Measurements from ENCODE around the gene RREB1. TPM values are rescaled to one million over a fixed set of nuclear protein-coding genes. Genes with fewer than 3 reads are reported as not detected.

Gene RREB1
- total RNA-seq, 1 experiment from 2014 or later: 35.8 TPM

GRCh38 chr6:7243179-7243981 is 135.6 kb downstream of the RREB1 start:
- Mint-ChIP-seq H3K9me3 (no peaks in the 10 kb centered on the region), H3K4me1 (peaks cover 36 to 40% of the 10 kb centered on the region in 2 experiments), H3K27ac (peak overlapping the region; percentile 1 to 96 (median 93); a peak in 6 of 7 replicates), H3K27me3 (ENCODE audit: low read depth) (no peaks in the 10 kb centered on the region), H3K36me3 (ENCODE audit: insufficient read depth in 1 of 3, low read depth in 3 of 3) (peaks cover 4 to 10% (median 7%) of the 10 kb centered on the region in 3 experiments; a peak in 6 of 7 replicates), H3K4me3 (peak overlapping the region in 1 of 2 experiments; percentile 61; a peak in 3 of 5 replicates)
- Histone ChIP-seq H3K23me2 (ENCODE audit: insufficient read length, low read depth, low read length, poor library complexity, severe bottlenecking) (no peaks in the 10 kb centered on the region), H2BK120ac (ENCODE audit: low read depth, low read length, poor library complexity, severe bottlenecking) (no peak overlapping the region), H3K18ac (ENCODE audit: insufficient read length, low read depth, low read length) (no peak overlapping the region), H3K27ac (ENCODE audit: insufficient read length, low read depth, low read length) (no peak overlapping the region), H3K9me3 (ENCODE audit: control insufficient read depth, low read depth, low read length) (no peaks in the 10 kb centered on the region), H3K27me3 (ENCODE audit: insufficient read depth, low read length) (no peaks in the 10 kb centered on the region), H3K4me2 (ENCODE audit: insufficient read depth, insufficient read length, low read length) (no peak overlapping the region), H2BK20ac (ENCODE audit: low read depth, low read length, poor library complexity, severe bottlenecking) (no peak overlapping the region), H3K4ac (ENCODE audit: low read depth, low read length) (no peak overlapping the region), H2BK15ac (ENCODE audit: low read depth, low read length) (no peak overlapping the region), H3T11ph (ENCODE audit: low read length) (no peak overlapping the region), H4K91ac (ENCODE audit: insufficient read length, low read depth, low read length) (no peak overlapping the region), H3K79me1 (ENCODE audit: insufficient read depth, low read depth, low read length, poor library complexity, severe bottlenecking) (no peaks in the 10 kb centered on the region), H3K79me2 (ENCODE audit: insufficient read depth, low read length) (no peaks in the 10 kb centered on the region), H2AK5ac (ENCODE audit: insufficient read length, low read length) (no peak overlapping the region), H4K8ac (replicated peaks; ENCODE audit: insufficient read length, low read depth, low read length) (no peak overlapping the region), H3K14ac (ENCODE audit: insufficient read depth, low read length) (no peak overlapping the region), H2BK12ac (ENCODE audit: insufficient read length, low read depth, low read length) (no peak overlapping the region), H3K56ac (ENCODE audit: insufficient read length, low read depth, low read length) (no peak overlapping the region), H2BK5ac (ENCODE audit: insufficient read length, low read length) (no peak overlapping the region), H4K20me1 (ENCODE audit: control insufficient read depth, insufficient read depth, insufficient read length) (no peaks in the 10 kb centered on the region), H3K23ac (ENCODE audit: insufficient read length, low read depth, low read length) (no peak overlapping the region), H2AFZ (ENCODE audit: low read length) (no peak overlapping the region), H3K4me1 (ENCODE audit: insufficient read depth, low read length) (peaks cover 15% of the 10 kb centered on the region), H4K5ac (ENCODE audit: insufficient read length, low read depth, low read length) (no peak overlapping the region), H3K9ac (ENCODE audit: extremely low read depth, insufficient read length, low read length) (no peak overlapping the region)
- peak; percentile 57 for DNase-seq
- peak; percentile 92 for TF ChIP-seq CTCF (conservative IDR thresholded peaks at IDR 0.05)
- no CpG with 5 or more reads among the region's 7 CpGs for WGBS (ENCODE audit: extremely low coverage, insufficient read length, low lambda C conversion rate)

Measured in H9 (cell line).